Type B pancreatic cell (in vitro differentiated cells): ENCODE results near the gene SLC7A4. TPM values are rescaled to one million over a fixed set of nuclear protein-coding genes. Genes with fewer than 3 reads are reported as not detected.

Source experiments
- DNase-seq: peaks from one replicate; pipeline ENCODE4 v3.0.0; 2021; ENCODE audit warnings: mixed read lengths; ENCODE audit not compliant: unreplicated experiment; ENCODE audit errors: extremely low spot score
- H3K27ac Mint-ChIP-seq: 2 replicates; pipeline ENCODE4 v1.8.0; 2021; ENCODE audit warnings: mild to moderate bottlenecking, mixed read lengths
- H3K27me3 Mint-ChIP-seq: 2 replicates; pipeline ENCODE4 v1.8.0; 2021; ENCODE audit warnings: mixed read lengths
- H3K36me3 Mint-ChIP-seq: 2 replicates; pipeline ENCODE4 v1.8.0; 2021; ENCODE audit warnings: mixed read lengths
- H3K4me1 Mint-ChIP-seq: one replicate; pipeline ENCODE4 v1.8.0; 2021; ENCODE audit warnings: mixed read lengths; ENCODE audit not compliant: unreplicated experiment
- H3K4me3 Mint-ChIP-seq: 2 replicates; pipeline ENCODE4 v1.8.0; 2021; ENCODE audit warnings: mild to moderate bottlenecking, mixed read lengths
- H3K9me3 Mint-ChIP-seq: 2 replicates; pipeline ENCODE4 v1.8.0; 2021; ENCODE audit warnings: mixed read lengths
- CTCF ChIP-seq: fragments of 200-600 bp; sonication (generic); conservative IDR thresholded peaks from 2 replicates; pipeline ENCODE4 v1.5.0; 2021; ENCODE audit warnings: antibody characterized with exemption, mild to moderate bottlenecking
- total RNA-seq: library from RNA; stranded (reverse); gene quantifications from 2 replicates; pipeline ENCODE4 v1.2.1, GENCODE V29; 2021; ENCODE audit warnings: low replicate concordance

The SLC7A4 gene
- total RNA-seq, 1 donor from 2014 or later = 3.3 TPM

GRCh38 chr22:20981787-20982562 is 50.4 kb downstream of the SLC7A4 start, which contains the start of gene LZTR1:
Gene LZTR1, plus strand, starts transcription at chr22:20982297. Its CDS starts 75 bp downstream, at chr22:20982372.
- Mint-ChIP-seq H3K36me3 (peaks cover 10% of the 10 kb centered on the region), H3K27ac (peak within 1 kb of the TSS; percentile 82), H3K4me3 (peak within 1 kb of the TSS; percentile 99), H3K9me3 (no peaks in the 10 kb centered on the region), H3K27me3 (peaks cover 3% of the 10 kb centered on the region), H3K4me1 (peaks cover 18% of the 10 kb centered on the region)
- peak; percentile 57 for TF ChIP-seq CTCF
- DNase-seq = peak; percentile 85

GRCh38 chr22:20980938-20981722 is 51.2 kb downstream of the SLC7A4 start:
- Mint-ChIP-seq H3K9me3 (no peaks in the 10 kb centered on the region), H3K27ac (peak overlapping the region; percentile 82), H3K36me3 (peaks cover 4% of the 10 kb centered on the region), H3K27me3 (peaks cover 3% of the 10 kb centered on the region), H3K4me1 (peaks cover 18% of the 10 kb centered on the region), H3K4me3 (peak overlapping the region; percentile 99)
- no peak for TF ChIP-seq CTCF
- no peak for DNase-seq

- Mint-ChIP-seq H3K27ac (peak overlapping the region; percentile 92), H3K9me3 (no peaks in the 10 kb centered on the region), H3K36me3 (peaks cover 4% of the 10 kb centered on the region), H3K4me3 (peak overlapping the region; percentile 91), H3K4me1 (peaks cover 18% of the 10 kb centered on the region), H3K27me3 (peaks cover 3% of the 10 kb centered on the region)
- DNase-seq = no peak
- TF ChIP-seq CTCF = no peak
These were observed 51.8 kb downstream of the SLC7A4 start for GRCh38 chr22:20980523-20980922.

GRCh38 chr22:20979940-20980453 is 52.4 kb downstream of the SLC7A4 start:
- Mint-ChIP-seq H3K4me1 (peaks cover 18% of the 10 kb centered on the region), H3K36me3 (peaks cover 4% of the 10 kb centered on the region), H3K27me3 (peaks cover 3% of the 10 kb centered on the region), H3K27ac (peak overlapping the region; percentile 92), H3K4me3 (peak overlapping the region; percentile 91), H3K9me3 (no peaks in the 10 kb centered on the region)
- TF ChIP-seq CTCF = no peak
- DNase-seq = no peak

- no peak for TF ChIP-seq CTCF
- peaks cover 4% of the 10 kb centered on the region for H3K36me3 Mint-ChIP-seq
- H3K4me1 Mint-ChIP-seq = peaks cover 18% of the 10 kb centered on the region
- H3K4me3 Mint-ChIP-seq = peak overlapping the region; percentile 91
- H3K27me3 Mint-ChIP-seq = peaks cover 3% of the 10 kb centered on the region
- H3K27ac Mint-ChIP-seq = peak overlapping the region; percentile 92
- H3K9me3 Mint-ChIP-seq = no peaks in the 10 kb centered on the region
- DNase-seq = no peak
These were observed 53.0 kb downstream of the SLC7A4 start for GRCh38 chr22:20979243-20979809.
